HS-27A (cell line): ENCODE results near the gene EVA1C.
"Not testable (repeated sequence)": the region's sequence is repeated elsewhere in the genome, so short reads cannot be mapped to it uniquely, and the experiment has no call there.

Experiments
- DNase-seq: peaks from one replicate; pipeline ENCODE4 v3.0.0-alpha.2; 2012; ENCODE audit warnings: low read depth, missing footprints

Gene EVA1C

GRCh38 chr21:32412162-32413014, at the start of gene EVA1C:
EVA1C (plus strand) TSS chr21:32412706; CDS start chr21:32412854, 148 bp downstream.
- no peak for DNase-seq

- no peak for DNase-seq
These were observed 48.1 kb upstream of the EVA1C start for GRCh38 chr21:32364387-32364786.

- DNase-seq: no peak
These were observed 47.7 kb upstream of the EVA1C start for GRCh38 chr21:32364796-32365195.

GRCh38 chr21:32366191-32366590, 46.3 kb upstream of the EVA1C start:
- no peak for DNase-seq

- DNase-seq: no peak
These were observed 45.3 kb upstream of the EVA1C start for GRCh38 chr21:32367158-32367557.

GRCh38 chr21:32368386-32368785, 44.1 kb upstream of the EVA1C start:
- no peak for DNase-seq

- not testable (repeated sequence) for DNase-seq
These were observed 43.5 kb upstream of the EVA1C start for GRCh38 chr21:32368961-32369360.

GRCh38 chr21:32370998-32371766, 41.3 kb upstream of the EVA1C start:
- no peak for DNase-seq

GRCh38 chr21:32371913-32372314, 40.6 kb upstream of the EVA1C start:
- DNase-seq: no peak

- DNase-seq: no peak
These were observed 39.8 kb upstream of the EVA1C start for GRCh38 chr21:32372755-32373154.

- DNase-seq: no peak
These were observed 35.0 kb upstream of the EVA1C start for GRCh38 chr21:32377506-32377905.

- no peak for DNase-seq
These were observed 34.5 kb upstream of the EVA1C start for GRCh38 chr21:32377991-32378390.

- no peak for DNase-seq
These were observed 33.5 kb upstream of the EVA1C start for GRCh38 chr21:32378956-32379355.

GRCh38 chr21:32380940-32381339, 31.6 kb upstream of the EVA1C start:
- no peak for DNase-seq

- DNase-seq: no peak
These were observed 30.9 kb upstream of the EVA1C start for GRCh38 chr21:32381571-32381970.

- peak; percentile 22 for DNase-seq
These were observed 30.3 kb upstream of the EVA1C start for GRCh38 chr21:32382108-32382644.

GRCh38 chr21:32383812-32384211, 28.7 kb upstream of the EVA1C start:
- DNase-seq: no peak

GRCh38 chr21:32386195-32386870, 26.2 kb upstream of the EVA1C start:
- DNase-seq: no peak

GRCh38 chr21:32387151-32387550, 25.4 kb upstream of the EVA1C start:
- no peak for DNase-seq

GRCh38 chr21:32388306-32388705, 24.2 kb upstream of the EVA1C start:
- no peak for DNase-seq

GRCh38 chr21:32389337-32390015, 23.0 kb upstream of the EVA1C start:
- no peak for DNase-seq
